GM18505 (cell line): ENCODE data around the gene OR51A4.
"Not testable (repeated sequence)": the region's sequence is repeated elsewhere in the genome, so short reads cannot be mapped to it uniquely, and the experiment has no call there.

Experiments used
- ATAC-seq: cut with Tn5 transposase; IDR thresholded peaks from one replicate; pipeline ENCODE4 v1.9.1; 2021; ENCODE audit not compliant: unreplicated experiment
- POLR2A ChIP-seq: IDR thresholded peaks from 4 replicates; pipeline ENCODE4 v1.6.1; 2011; ENCODE audit warnings: borderline replicate concordance; ENCODE audit not compliant: insufficient read depth, insufficient read length; ENCODE audit errors: extremely low read depth

Gene OR51A4, protein sequence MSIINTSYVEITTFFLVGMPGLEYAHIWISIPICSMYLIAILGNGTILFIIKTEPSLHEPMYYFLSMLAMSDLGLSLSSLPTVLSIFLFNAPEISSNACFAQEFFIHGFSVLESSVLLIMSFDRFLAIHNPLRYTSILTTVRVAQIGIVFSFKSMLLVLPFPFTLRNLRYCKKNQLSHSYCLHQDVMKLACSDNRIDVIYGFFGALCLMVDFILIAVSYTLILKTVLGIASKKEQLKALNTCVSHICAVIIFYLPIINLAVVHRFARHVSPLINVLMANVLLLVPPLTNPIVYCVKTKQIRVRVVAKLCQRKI

DNA sequence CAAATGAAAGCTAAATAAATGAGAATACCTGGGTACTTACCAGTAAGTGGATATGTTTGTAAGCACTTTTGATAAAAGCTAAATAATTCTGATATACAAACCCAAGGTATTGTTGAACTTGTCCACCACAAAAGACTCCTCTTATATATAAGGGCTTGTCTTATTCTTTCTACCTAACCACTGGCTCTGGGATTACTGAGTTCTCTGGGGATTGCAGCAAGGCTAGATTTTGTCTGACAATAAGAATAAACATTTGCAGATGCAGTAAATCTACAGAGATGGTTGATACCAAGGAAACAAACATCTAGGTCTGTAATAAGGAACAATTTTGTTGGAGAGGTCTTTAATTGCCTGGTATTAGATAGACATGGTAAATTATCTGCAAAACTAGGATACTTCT lies at the start of gene OR51A4:
OR51A4 (minus strand) TSS at position 101 of the 400 bp plus-strand sequence. CDS start 505 bp downstream, outside the sequence.
- no peak for ATAC-seq
- no peak for TF ChIP-seq POLR2A

DNA sequence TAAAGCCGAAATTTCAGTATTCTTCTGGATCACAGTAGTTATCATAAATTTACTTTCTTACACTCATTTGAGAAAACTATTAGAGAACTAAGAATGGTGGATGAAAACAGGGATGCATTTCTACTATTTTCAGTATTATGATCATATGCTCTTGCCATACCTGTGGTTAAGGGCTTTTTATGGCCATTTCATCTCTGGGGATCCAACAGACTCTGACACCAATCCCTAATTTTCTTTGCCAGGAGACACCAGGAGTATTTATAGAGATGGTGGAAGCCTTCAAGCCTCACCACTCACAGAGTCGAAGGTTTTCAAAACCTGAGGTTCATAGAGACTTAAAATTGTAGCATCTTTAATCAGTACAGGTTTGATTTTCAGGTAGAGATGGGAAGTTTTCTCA lies 47.1 kb upstream of the OR51A4 start, which contains the start of gene OR51L1:
OR51L1 (plus strand) TSS at position 301 of the 400 bp plus-strand sequence. CDS start 4,132 bp downstream, outside the sequence.
- no peak for TF ChIP-seq POLR2A
- no peak for ATAC-seq

DNA sequence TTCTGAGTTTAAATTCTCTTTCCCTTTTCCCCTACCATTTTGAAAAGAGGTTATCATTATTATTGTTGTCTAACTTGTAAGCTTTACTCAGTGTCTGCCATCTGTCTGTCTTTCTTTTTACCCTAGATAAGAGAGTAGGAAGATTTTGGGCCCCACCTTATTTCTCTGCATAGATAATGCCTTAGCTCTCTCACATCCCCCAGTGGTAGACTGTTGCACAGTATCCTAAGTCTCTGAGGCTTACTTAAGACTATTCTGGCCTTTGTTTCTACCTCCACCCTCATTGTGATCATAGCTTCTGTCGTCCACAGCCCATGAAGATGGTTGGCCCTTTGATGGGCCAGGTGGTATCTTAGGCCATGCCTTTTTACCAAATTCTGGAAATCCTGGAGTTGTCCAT lies 43.7 kb upstream of the OR51A4 start:
- TF ChIP-seq POLR2A, result no peak
- no peak for ATAC-seq

DNA sequence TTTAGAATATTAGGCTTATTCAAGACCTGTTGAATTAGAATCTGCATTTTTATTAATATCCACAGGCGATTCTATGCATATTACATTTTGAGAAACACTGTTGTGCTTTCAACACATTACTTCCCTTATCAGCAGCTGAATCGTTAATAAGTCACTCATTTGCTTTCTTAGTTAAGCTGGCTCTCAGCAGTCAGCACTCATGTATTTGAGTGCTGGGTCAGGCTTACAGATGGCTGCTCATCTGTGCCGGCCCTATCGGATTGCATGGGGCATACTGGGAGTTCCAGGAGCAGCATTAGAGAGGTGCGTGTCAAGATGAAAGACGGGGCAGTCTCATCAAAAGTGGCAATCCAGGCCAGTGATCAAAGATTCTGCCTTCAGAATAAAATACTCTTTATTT lies 36.4 kb upstream of the OR51A4 start:
- no peak for TF ChIP-seq POLR2A
- ATAC-seq, result no peak

DNA sequence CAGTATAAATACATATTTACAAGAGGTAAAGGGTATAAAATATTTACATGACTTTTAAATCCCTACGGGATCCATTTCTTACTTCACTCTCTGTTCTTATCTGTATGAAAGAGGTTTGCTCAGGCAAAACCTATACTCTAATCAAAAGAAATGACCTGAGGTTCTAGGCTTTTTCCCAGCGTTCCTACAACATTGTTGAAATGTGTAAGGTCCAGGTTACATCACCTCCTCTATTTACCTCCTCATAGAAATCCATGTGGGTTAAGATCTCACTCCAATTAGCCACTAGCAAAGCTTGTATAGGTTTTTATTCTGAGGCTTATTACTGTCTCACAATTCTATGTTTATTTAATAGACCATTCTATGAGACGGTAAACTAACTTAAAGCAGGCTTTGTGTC lies 35.3 kb upstream of the OR51A4 start:
- no peak for ATAC-seq
- no peak for TF ChIP-seq POLR2A

DNA sequence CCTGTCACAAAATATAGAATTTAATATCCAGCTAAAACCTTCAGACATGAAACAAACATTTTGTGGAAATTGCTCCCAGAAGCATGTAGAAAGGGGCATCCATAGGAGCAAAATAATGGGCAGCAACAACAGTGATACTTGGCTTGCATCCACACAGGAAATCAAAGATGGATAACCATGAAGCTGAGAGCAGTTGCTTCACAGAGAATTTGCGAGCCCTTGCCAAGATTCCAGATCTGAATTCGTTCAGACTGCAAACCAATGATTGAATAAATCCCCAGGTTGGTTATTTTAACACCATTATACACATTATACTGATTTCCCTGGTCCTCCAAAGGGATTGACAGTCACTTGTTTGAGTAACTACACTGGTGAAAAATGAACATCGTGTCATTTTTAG lies 31.6 kb upstream of the OR51A4 start:
- no peak for ATAC-seq
- no peak for TF ChIP-seq POLR2A

DNA sequence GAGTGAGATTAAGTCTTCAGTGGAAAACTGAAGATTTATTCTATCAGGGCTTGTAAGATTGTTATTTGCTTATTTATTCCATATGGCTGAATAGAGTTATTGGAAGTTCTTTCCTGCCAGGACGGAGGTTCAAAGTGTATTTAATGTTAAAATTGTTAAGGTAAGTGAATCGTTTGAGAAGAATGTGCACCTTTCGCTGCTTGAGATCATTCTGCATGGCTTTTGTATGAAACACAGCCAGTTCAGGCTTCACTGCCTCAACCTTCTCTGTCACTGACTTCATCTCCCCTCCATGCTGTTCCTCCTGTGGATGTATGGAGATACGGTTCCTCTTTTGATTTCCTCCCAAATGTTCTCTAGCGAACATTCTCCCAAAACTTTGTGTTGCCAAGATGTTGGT lies 28.0 kb upstream of the OR51A4 start:
- TF ChIP-seq POLR2A, result no peak
- ATAC-seq, result no peak

DNA sequence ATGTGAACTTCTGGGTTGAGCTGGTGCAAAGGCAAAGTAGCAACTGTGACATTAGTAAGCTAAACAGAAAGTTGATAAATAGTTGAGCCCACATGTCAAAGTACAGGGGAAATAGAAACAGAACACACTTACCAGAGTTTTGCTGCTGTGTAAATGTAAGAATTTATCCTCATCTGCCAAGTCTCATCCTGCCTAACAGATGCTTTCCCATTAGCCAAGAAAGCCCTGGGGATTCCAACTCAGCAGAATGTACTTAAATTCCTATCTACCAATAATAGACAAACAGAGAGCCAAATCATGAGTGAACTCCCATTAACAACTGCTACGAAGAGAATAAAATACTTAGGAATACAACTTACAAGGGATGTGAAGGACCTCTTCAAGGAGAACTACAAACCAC lies 15.4 kb upstream of the OR51A4 start:
- no peak for TF ChIP-seq POLR2A
- no peak for ATAC-seq

DNA sequence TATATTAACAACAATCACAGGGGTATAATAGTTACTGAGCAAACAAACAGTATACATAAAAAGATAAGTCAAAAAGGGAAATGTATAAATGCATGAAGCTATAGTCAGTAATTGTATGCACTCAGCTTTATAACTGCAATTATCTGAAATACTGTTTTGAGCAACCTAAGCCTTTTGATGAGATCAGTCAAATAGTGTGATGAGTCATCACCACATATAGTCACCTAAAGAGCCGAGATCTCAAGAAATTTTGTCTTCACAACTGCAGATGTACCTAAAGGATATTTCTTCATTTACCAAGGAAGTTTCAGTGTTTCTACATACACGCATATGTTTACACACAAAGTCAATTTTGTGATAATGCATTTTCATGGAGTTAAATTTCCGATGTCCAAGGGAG lies 13.5 kb upstream of the OR51A4 start:
- TF ChIP-seq POLR2A, result no peak
- ATAC-seq, result no peak

DNA sequence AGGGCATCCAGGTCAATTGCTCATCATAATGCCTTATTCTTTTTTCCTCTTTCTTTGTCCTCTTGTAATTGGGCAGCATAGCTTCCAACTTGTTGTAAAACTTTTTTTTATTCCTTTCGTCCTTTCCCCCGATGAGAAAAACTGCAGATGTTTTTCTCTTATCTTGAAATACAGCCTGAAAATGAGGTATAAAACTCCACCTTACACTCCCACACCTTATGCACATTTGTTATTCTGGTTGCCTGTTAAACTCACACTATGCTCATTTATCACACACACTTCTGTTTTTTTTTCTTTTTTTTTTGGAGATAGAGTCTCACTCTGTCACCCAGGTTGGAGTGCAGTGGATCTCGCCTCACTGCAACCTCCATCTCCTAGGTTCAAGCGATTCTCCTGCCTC lies 10.0 kb upstream of the OR51A4 start:
- no peak for TF ChIP-seq POLR2A
- no peak for ATAC-seq

DNA sequence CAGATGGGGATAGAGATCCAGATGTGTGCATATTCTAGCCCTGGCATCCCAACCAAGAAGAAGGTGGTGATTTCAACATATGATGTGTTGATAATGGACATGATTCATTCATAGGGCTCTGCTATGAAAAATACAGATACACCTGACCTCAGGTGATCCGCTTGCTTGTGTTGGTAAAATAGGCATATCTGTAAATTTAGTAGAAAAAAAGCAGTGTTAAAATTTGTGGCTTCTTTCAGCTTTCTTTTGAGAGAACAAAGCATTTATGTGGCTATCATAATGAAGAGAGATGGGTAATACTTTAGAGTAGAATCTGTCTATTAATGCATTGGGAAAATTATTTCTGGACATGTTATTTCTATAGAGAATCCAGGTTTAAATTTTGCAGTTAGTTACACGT lies 8.2 kb upstream of the OR51A4 start, which contains the start of gene OR51A2:
OR51A2 (minus strand) TSS at position 101 of the 400 bp plus-strand sequence; CDS start at position 101, 0 bp downstream.
- ATAC-seq, result not testable (repeated sequence)

DNA sequence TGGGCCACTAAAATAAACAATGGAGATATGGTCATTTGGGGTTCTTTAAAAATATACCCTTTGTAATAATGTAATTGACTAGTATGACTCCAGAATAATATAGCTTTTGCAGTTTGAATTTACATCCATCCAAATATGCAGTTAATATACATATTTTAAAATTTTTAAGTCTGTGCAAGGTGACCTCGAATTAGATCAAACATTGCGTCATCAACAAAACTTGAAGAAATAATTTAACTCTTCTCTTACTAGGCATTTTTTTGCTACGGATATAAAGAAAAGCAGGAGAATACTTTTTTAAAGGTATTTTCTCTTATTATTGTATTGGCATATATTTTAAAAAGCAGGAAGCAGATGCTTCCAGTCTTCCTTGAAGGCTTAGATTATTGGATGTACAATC lies 10.7 kb downstream of the OR51A4 start:
- ATAC-seq, result no peak
- no peak for TF ChIP-seq POLR2A

DNA sequence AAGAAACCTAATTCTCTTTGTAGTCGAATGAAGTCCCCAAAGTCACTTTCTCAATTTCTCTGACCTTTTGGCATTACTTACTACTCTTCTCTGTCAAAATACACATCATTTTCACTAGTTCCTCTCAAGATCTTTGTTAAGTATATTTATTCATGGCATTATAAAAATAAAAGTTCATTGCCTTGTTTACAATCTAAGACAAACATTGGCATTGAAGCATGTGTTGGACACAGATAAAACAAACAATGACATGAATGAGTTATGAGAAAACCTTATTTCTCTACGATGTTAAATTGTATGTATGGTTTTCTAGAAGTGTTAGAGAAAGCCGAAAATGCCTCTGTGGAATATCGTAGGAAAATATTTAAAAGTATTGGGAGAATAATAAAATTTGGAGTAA lies 14.7 kb downstream of the OR51A4 start:
- no peak for ATAC-seq
- TF ChIP-seq POLR2A, result no peak

DNA sequence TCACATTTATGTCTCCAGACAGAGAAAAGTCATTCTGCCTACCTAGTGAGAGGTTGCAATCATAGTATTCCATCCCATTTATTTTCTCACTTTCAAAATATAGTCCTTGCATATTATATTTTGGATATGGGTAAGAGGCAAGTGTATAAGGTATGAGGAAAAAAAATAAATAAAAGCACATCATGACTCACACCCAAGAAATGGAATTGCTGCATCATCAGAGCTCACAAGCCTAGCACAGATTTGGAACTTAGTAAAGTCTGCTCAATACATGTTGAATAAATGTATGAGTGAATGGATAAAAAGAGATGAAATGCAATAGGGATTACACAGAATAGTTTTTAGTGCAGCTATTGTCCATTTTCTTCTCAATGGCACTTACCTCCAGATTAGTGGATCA lies 20.8 kb downstream of the OR51A4 start:
- TF ChIP-seq POLR2A, result no peak
- ATAC-seq, result no peak

DNA sequence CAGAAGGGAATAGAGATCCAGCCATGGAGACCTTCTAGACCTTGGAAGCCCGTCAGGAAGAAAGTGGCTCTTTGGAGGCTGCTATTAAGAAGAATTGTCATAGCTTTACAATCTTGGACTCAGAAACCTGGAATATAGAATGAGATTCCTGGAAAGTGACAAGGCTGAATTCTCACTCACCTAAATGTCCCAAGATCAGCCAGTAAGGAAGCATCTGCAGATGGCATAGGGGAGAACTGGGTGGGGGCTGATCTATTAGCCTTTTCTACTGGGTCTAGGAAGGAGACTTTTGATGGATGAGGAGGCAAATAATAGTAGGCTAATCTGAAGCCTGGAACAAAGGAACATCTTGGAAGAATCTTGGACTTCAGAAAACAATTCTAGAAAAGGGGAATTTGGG lies 23.2 kb downstream of the OR51A4 start, which contains the start of gene OR51G1:
OR51G1 (minus strand) TSS at position 101 of the 400 bp plus-strand sequence; CDS start at position 101, 0 bp downstream.
- no peak for ATAC-seq
- no peak for TF ChIP-seq POLR2A
